ENCODE data around the gene TEX47. TPM values are rescaled to one million over a fixed set of nuclear protein-coding genes. Genes with fewer than 3 reads are reported as not detected.

TEX47 gene
- total RNA-seq, 1 experiment from 2014 or later = not detected

- no TSS peak for BruUV-seq (replicated peaks)
- peaks cover 4% of the 10 kb centered on the region for H3K9me3 Mint-ChIP-seq (ENCODE audit: low read depth, unreplicated experiment)
- intact Hi-C loops (cut with micrococcal nuclease; ENCODE audit: unreplicated experiment) = no loop called here
- no peaks in the 10 kb centered on the region for H3K4me1 Mint-ChIP-seq (ENCODE audit: low read depth, unreplicated experiment)
- DNase-seq = no peak
- CTCF ChIA-PET = interaction anchor here (0.7 kb wide), 1 partner anchor 617 kb away, joined by 3 read pairs; no protein-coding TSS in a partner anchor
- no peaks in the 10 kb centered on the region for H3K27me3 Mint-ChIP-seq (ENCODE audit: unreplicated experiment)
- no peak overlapping the region for H3K4me3 Mint-ChIP-seq (ENCODE audit: low read depth, unreplicated experiment)
- no peak for TF ChIP-seq CTCF (IDR thresholded peaks at IDR 0.05; ENCODE audit: unreplicated experiment)
- H3K36me3 Mint-ChIP-seq (ENCODE audit: insufficient read depth, unreplicated experiment) = no peaks in the 10 kb centered on the region
- H3K27ac Mint-ChIP-seq (ENCODE audit: unreplicated experiment) = no peak overlapping the region
These were observed 30.7 kb upstream of the TEX47 start for GRCh38 chr7:88826222-88826621.

GRCh38 chr7:88818552-88818951, 23.0 kb upstream of the TEX47 start:
- H3K27me3 Mint-ChIP-seq (ENCODE audit: unreplicated experiment) = no peaks in the 10 kb centered on the region
- intact Hi-C loops (cut with micrococcal nuclease; ENCODE audit: unreplicated experiment) = no loop called here
- peaks cover 4% of the 10 kb centered on the region for H3K9me3 Mint-ChIP-seq (ENCODE audit: low read depth, unreplicated experiment)
- no peak overlapping the region for H3K4me3 Mint-ChIP-seq (ENCODE audit: low read depth, unreplicated experiment)
- BruUV-seq (replicated peaks) = no TSS peak
- DNase-seq = no peak
- no peak for TF ChIP-seq CTCF (IDR thresholded peaks at IDR 0.05; ENCODE audit: unreplicated experiment)
- CTCF ChIA-PET = no interaction called here
- H3K36me3 Mint-ChIP-seq (ENCODE audit: insufficient read depth, unreplicated experiment) = no peaks in the 10 kb centered on the region
- H3K4me1 Mint-ChIP-seq (ENCODE audit: low read depth, unreplicated experiment) = no peaks in the 10 kb centered on the region
- H3K27ac Mint-ChIP-seq (ENCODE audit: unreplicated experiment) = no peak overlapping the region

- CTCF ChIA-PET = no interaction called here
- H3K4me1 Mint-ChIP-seq (ENCODE audit: low read depth, unreplicated experiment) = no peaks in the 10 kb centered on the region
- H3K36me3 Mint-ChIP-seq (ENCODE audit: insufficient read depth, unreplicated experiment) = no peaks in the 10 kb centered on the region
- no peak overlapping the region for H3K4me3 Mint-ChIP-seq (ENCODE audit: low read depth, unreplicated experiment)
- TF ChIP-seq CTCF (IDR thresholded peaks at IDR 0.05; ENCODE audit: unreplicated experiment) = no peak
- no peak for DNase-seq
- intact Hi-C loops (cut with micrococcal nuclease; ENCODE audit: unreplicated experiment) = no loop called here
- no peaks in the 10 kb centered on the region for H3K9me3 Mint-ChIP-seq (ENCODE audit: low read depth, unreplicated experiment)
- no TSS peak for BruUV-seq (replicated peaks)
- no peaks in the 10 kb centered on the region for H3K27me3 Mint-ChIP-seq (ENCODE audit: unreplicated experiment)
- H3K27ac Mint-ChIP-seq (ENCODE audit: unreplicated experiment) = no peak overlapping the region
These were observed 10.9 kb upstream of the TEX47 start for GRCh38 chr7:88806280-88807037.

- intact Hi-C loops (cut with micrococcal nuclease; ENCODE audit: unreplicated experiment) = no loop called here
- no peaks in the 10 kb centered on the region for H3K9me3 Mint-ChIP-seq (ENCODE audit: low read depth, unreplicated experiment)
- CTCF ChIA-PET = interaction anchor here (0.7 kb wide), 2 partner anchors 259 to 1292 kb away, joined by 3 read pairs; no protein-coding TSS in a partner anchor
These were observed 5.5 kb upstream of the TEX47 start for GRCh38 chr7:88801046-88801445.

More at GRCh38 chr7:88801046-88801445, 5.5 kb upstream of the TEX47 start:
- TF ChIP-seq CTCF (IDR thresholded peaks at IDR 0.05; ENCODE audit: unreplicated experiment) = no peak
- no peak overlapping the region for H3K27ac Mint-ChIP-seq (ENCODE audit: unreplicated experiment)
- no peaks in the 10 kb centered on the region for H3K27me3 Mint-ChIP-seq (ENCODE audit: unreplicated experiment)
- no peaks in the 10 kb centered on the region for H3K4me1 Mint-ChIP-seq (ENCODE audit: low read depth, unreplicated experiment)
- H3K4me3 Mint-ChIP-seq (ENCODE audit: low read depth, unreplicated experiment) = no peak overlapping the region
- no peak for DNase-seq
- BruUV-seq (replicated peaks) = no TSS peak
- no peaks in the 10 kb centered on the region for H3K36me3 Mint-ChIP-seq (ENCODE audit: insufficient read depth, unreplicated experiment)
